Activated gamma-delta T cell treated with anti-CD3 and anti-CD28 coated beads, Interleukin-2, amount 50 U/mL, for 16 hours (primary cell): ENCODE measurements around the gene NKX6-2.
"Not testable (repeated sequence)": the region's sequence is repeated elsewhere in the genome, so short reads cannot be mapped to it uniquely, and the experiment has no call there.

ENCODE experiments used
- DNase-seq: peaks from one replicate; pipeline ENCODE4 v3.0.0-alpha.2; 2020; ENCODE audit warnings: low read depth

The NKX6-2 gene

DNA sequence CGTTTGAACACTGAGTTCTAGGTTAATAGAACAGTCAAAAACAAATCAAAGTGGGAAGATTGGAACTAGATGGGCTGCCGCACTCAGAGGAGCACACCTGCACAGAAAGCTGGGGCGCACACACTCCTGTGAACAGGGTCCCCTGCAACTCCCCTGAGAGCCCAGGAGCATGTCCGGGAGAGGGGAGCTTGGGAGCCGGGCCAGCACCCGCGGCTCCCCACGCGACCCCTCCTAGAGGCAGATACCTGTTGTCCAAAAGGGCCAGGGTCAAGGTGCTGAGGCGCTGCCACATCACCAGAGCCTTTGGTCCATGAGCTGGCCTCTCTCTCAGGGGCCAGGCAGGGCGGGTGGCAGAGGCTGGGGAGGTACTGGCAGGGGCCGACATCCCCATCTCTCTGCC, 5.6 kb downstream of the NKX6-2 start:
- DNase-seq: no peak

DNA sequence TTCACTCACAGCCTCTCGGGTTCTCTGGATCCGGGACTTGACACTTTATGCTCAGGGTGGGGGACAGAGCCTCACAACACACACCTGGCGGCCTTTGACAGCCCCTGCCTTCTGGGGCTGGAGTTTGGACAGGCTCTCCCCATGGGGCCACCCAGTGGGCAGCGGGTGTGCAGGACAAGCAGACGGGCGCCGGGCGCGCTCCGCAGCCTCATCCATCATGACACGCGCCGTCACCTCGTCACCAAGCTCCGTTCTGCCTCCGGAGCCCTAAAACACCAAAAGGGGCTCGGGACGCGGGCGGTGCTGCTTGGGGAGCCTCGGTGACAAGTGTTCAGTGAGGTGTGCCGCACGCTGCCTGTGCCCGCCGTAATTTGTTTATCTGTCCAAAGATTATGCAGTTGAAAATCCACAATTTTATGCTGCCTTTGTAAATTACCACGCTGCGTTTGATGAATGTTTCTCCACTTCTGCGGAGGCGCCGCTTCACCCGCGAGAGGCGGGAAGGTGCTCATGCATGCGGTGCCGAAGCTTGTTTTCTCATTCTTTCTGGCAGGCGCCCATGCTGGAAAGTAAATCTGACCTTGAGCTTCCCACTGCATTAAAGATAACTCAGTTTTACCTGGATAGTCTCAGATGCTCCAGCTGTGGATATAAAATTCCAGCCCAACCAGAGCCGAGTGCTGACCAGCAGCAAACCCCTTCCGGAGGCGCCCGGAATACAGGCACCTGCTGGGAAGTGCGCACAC, 6.2 kb downstream of the NKX6-2 start:
- DNase-seq: no peak

GRCh38 chr10:132777441-132777840, 8.5 kb downstream of the NKX6-2 start:
- DNase-seq: no peak

DNA sequence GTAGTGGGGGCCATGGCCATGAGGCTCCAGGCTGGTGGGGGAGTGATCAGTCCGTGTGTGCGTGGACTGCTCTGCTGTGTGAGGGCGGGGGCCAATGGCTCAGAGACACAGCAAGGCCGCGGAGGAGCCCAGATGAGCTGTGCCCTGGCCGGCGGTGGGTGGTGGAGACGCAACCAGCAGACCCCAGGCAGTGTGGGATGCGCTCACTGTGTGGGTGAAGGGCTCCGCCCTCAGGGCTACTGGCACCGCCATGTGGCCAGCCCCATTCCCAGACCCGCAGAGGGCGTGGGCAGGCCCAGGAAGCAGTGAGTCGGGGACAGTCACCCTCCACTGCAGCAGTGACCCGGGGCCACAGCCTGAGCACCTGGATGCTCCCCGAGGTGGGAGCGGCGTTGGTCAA, 9.1 kb downstream of the NKX6-2 start:
- DNase-seq: no peak

GRCh38 chr10:132776186-132776585, 9.8 kb downstream of the NKX6-2 start:
- no peak for DNase-seq

- no peak for DNase-seq
These were observed 10.8 kb downstream of the NKX6-2 start for GRCh38 chr10:132774902-132775863.

- DNase-seq: no peak
These were observed 11.6 kb downstream of the NKX6-2 start for GRCh38 chr10:132774181-132774901.

GRCh38 chr10:132772816-132773215, 13.1 kb downstream of the NKX6-2 start:
- DNase-seq: not testable (repeated sequence)

DNA sequence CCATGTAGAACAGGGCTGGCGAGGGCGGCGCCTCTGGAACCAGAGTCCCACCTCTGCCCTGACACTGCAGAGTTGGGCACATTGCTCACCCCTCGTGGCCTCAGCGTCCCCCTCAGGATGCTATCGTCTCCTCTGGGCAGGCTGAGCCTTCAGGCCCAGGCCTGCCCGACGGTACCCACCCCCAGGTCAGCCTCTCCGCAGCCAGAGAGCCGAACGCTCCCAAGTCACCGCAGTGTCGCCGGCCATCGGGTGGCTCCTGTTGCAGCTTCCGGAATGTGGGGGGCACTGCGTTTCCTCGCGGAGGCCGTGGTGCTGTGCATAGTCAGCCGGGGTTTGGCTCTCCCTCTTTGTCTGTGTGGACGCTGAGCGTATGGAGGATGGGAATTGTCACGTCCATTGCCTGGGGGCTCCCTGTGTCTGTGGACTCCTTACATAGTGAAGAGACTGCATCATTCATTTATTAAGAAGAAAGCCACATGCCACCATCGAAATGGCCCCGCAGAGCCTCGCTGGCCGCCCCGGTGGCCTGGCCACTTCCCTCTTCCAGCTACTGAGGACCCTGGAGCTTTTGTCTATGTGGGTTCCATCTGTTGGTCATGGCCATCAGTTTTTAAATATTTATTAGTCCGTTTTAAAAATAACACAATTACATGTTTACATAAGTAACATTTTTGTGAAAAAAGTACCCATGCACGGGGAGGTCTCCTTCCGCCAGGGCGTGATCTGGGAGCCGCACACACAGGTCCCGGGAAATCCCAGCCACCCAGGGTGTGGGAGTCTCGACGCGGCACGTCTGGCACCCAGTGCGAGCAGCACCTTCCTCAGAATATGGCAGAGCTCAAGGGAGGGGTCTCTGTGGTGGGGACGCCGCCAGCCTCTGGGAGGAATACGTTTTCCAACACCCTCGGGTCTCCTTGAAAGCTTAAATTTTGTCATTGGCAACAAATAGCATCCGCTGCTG, 15.6 kb downstream of the NKX6-2 start:
- DNase-seq: no peak

- DNase-seq: no peak
These were observed 17.4 kb downstream of the NKX6-2 start for GRCh38 chr10:132768346-132769248.

DNA sequence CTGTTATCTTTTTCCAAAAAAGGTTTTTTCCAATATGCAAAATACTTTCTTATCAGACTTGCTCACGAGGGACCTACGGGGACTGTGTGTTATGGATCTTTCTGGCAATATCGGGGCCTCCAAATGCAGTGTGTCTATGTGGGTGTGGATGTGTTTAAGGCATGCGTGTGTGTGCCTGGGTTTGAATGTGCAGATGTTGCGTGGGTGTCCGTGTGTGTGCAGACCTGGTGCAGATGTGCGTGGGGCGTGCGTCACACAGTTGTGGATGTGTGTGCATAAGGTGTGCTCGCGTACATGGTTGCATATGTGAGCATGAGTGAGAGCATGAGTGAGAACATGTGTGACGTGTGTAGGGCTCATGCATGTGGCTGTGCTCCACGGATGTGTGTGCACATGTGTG, 19.7 kb downstream of the NKX6-2 start:
- no peak for DNase-seq

DNA sequence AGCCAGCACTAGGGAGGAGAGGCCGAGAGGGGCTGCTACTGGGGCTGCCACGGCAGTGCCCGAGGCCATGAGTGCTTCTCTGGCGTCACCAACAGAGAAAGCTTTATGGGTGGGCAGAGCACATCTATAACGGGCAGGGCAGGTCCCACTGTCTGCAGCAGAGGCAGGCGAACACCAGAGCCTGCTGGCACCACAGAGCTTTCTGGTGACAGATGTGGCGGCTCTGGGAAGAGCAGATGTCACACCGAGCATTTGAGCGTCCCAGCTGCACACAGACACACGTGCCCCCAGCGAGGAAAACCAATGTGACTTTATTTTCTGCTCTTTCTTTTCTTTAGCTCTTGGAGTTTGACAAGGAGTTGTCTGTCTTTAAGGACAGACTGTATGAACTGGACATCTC, 20.5 kb downstream of the NKX6-2 start:
- DNase-seq: no peak

GRCh38 chr10:132764108-132764507, 21.8 kb downstream of the NKX6-2 start:
- DNase-seq: no peak

DNA sequence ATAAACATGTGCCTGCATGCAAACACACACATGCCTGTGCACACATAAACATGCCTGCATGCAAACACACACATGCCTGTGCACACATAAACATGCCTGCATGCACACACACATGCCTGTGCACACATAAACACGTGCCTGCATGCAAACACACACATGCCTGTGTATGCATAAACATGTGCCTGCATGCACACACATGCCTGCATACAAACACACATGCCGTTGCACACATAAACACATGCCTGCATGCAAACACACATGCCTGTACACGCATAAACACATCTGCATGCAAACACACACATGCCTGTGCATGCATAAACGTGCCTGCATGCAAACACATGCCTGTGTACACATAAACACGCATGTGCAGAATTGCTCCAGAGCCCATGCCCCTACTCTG, 22.4 kb downstream of the NKX6-2 start:
- DNase-seq: no peak

- no peak for DNase-seq
These were observed 23.7 kb downstream of the NKX6-2 start for GRCh38 chr10:132762267-132762666.

GRCh38 chr10:132761395-132762060, 24.4 kb downstream of the NKX6-2 start:
- no peak for DNase-seq

DNA sequence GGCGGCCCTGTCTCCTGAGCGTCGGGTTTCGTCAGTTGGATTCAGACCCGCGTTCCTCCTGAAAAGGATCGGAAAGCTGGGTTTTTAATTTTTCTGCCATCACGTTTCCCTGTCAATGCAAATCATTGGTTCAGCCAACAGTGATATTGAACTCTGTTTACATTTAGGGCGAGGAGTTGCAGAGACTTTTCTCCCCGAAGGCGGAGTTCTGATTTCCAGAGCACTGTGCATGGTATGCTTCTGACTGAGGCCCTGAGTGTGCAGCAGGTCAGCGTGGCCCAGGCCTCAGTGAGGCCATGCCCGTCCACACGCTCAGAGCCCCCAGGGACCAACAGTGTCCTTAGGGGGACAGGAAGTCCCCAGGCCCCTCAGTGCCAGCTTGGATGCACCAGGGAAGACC, 27.1 kb downstream of the NKX6-2 start:
- DNase-seq: no peak

GRCh38 chr10:132757171-132757570, 28.8 kb downstream of the NKX6-2 start:
- no peak for DNase-seq

DNA sequence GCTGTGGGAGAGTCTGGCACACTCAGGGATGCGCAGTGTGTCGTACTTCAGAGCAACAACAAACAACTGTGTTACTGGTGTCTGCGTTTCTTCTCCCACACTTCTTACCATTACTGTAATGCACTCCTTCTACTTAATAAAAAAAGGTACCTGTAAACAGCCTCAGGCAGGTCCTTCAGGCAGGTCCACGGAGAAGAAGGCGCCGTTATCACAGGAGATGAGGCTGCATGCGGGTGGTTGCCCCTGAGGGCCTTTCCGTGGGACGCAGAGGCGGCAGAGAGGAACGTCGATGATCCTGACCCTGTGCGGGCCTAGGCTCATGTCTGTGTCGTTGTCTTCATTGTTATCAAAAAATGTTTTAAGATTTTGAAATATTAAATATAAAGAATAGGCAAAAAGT, 29.4 kb downstream of the NKX6-2 start:
- DNase-seq: no peak
